GM10266 (cell line): ENCODE data around the gene PLA2G2F.

Experiments
- DNase-seq: peaks from one replicate; pipeline ENCODE4 v3.0.0; 2012; ENCODE audit errors: extremely low spot score
- CTCF ChIP-seq: IDR thresholded peaks from 2 replicates; pipeline ENCODE4 v1.5.1; 2012; ENCODE audit warnings: mild to moderate bottlenecking, low read depth; ENCODE audit not compliant: control insufficient read depth, insufficient read depth; ENCODE audit errors: missing control alignments

PLA2G2F gene

GRCh38 chr1:20107351-20107750, 31.8 kb upstream of the PLA2G2F start:
- TF ChIP-seq CTCF, result no peak

GRCh38 chr1:20107796-20108195, 31.3 kb upstream of the PLA2G2F start:
- DNase-seq, result no peak
- TF ChIP-seq CTCF, result no peak

More at GRCh38 chr1:20107351-20107750, 31.8 kb upstream of the PLA2G2F start:
- no peak for DNase-seq

GRCh38 chr1:20108366-20109123, 30.6 kb upstream of the PLA2G2F start:
- DNase-seq, result no peak
- TF ChIP-seq CTCF, result no peak

GRCh38 chr1:20109223-20109856, 29.8 kb upstream of the PLA2G2F start:
- TF ChIP-seq CTCF, result no peak
- DNase-seq, result no peak

GRCh38 chr1:20110679-20111078, 28.4 kb upstream of the PLA2G2F start:
- TF ChIP-seq CTCF, result no peak
- DNase-seq, result no peak

- no peak for DNase-seq
- TF ChIP-seq CTCF, result no peak
Observed at GRCh38 chr1:20111452-20111851, 27.7 kb upstream of the PLA2G2F start.
